Gastroesophageal sphincter (tissue), 3 donors: ENCODE measurements around the gene TDRKH.

Experiments
- CTCF ChIP-seq, 4 experiments: fragments of 200-600 bp in 2 of 4; fragments of 450-650 bp in 2 of 4; sonication (generic) in 1 of 4; IDR thresholded peaks; one replicate each; pipeline ENCODE4 v1.5.1; 2017 to 2019; ENCODE audit warnings: antibody characterized with exemption in 4 of 4, mild to moderate bottlenecking in 2 of 4, moderate library complexity in 2 of 4
- POLR2A ChIP-seq, 2 donors: fragments of 450-650 bp; IDR thresholded peaks; one replicate each; pipeline ENCODE4 v1.6.1; 2017; ENCODE audit warnings: antibody characterized with exemption in 2 of 2, mild to moderate bottlenecking in 2 of 2, moderate library complexity in 1 of 2
- POLR2AphosphoS5 ChIP-seq: sonication (generic); formaldehyde crosslinking; IDR thresholded peaks from one replicate; pipeline ENCODE4 v1.6.1; 2017; ENCODE audit warnings: antibody characterized with exemption

GRCh38 chr1:151834239-151834638 lies 43.9 kb upstream of the TDRKH start:
- TF ChIP-seq CTCF (IDR thresholded peaks at IDR 0.05) (no peak), POLR2AphosphoS5 (no peak), POLR2A (IDR thresholded peaks at IDR 0.05) (no peak)
